ENCODE data around the gene RUNX1. TPM values are rescaled to one million over a fixed set of nuclear protein-coding genes. Genes with fewer than 3 reads are reported as not detected.
A peak's percentile ranks its signal among the peaks of the same experiment; 100 is the strongest.
"Not testable (repeated sequence)": the region's sequence is repeated elsewhere in the genome, so short reads cannot be mapped to it uniquely, and the experiment has no call there.

Gene RUNX1
- total RNA-seq, 1 donor from 2014 or later = 23.9 TPM

DNA sequence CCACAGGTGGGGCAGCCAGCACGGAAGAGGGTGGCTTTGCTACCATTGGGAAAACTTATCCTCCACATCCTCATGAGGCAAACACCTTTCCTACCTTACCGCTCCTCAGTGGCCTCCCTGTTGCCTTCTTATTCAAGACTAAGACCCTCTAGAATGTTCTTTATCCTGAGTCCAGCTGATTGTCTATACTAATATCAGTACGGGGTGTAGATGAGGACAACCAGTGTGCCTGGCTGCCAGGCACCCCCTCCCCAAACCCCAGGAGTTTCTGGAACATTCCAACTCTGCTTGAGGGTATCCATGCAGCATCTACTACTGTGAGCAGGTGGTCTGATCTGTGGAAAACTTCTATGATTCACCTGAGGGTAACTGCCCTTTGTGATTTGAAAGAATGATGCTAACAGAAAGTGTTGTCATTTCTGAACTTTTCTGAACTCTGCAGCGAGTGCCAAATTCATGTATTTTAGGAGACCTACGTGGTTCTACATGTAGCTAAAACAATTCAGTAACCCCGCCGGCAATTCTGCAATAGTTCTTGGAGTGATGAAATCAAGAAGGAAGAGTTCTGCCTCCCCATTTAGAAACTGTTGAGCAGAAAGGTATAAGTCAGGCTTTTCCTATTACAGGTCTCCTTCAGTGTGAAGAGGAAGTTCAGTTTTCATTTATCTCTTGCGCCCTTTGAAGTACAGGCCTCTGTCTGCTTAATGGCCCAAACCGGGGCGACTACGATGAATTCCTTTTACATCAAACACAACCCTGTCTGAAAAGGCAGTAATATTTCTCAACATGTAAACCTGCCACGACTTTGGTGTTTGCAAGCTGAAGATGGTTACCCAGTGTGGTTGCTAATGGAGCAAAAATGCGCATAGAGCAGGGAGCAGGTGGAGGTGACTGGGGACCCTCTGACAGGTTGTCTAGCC is 80.4 kb downstream of the RUNX1 start:
- Mint-ChIP-seq H3K4me1 (ENCODE audit: unreplicated experiment) (peaks cover 19% of the 10 kb centered on the region), H3K9me3 (ENCODE audit: unreplicated experiment) (no peaks in the 10 kb centered on the region), H3K27ac (ENCODE audit: unreplicated experiment) (no peak overlapping the region), H3K4me3 (ENCODE audit: unreplicated experiment) (no peak overlapping the region), H3K27me3 (ENCODE audit: unreplicated experiment) (no peaks in the 10 kb centered on the region), H3K36me3 (ENCODE audit: unreplicated experiment) (no peaks in the 10 kb centered on the region)
- TF ChIP-seq, protein P1, sequence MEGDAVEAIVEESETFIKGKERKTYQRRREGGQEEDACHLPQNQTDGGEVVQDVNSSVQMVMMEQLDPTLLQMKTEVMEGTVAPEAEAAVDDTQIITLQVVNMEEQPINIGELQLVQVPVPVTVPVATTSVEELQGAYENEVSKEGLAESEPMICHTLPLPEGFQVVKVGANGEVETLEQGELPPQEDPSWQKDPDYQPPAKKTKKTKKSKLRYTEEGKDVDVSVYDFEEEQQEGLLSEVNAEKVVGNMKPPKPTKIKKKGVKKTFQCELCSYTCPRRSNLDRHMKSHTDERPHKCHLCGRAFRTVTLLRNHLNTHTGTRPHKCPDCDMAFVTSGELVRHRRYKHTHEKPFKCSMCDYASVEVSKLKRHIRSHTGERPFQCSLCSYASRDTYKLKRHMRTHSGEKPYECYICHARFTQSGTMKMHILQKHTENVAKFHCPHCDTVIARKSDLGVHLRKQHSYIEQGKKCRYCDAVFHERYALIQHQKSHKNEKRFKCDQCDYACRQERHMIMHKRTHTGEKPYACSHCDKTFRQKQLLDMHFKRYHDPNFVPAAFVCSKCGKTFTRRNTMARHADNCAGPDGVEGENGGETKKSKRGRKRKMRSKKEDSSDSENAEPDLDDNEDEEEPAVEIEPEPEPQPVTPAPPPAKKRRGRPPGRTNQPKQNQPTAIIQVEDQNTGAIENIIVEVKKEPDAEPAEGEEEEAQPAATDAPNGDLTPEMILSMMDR (IDR thresholded peaks at IDR 0.05) = no peak
- DNase-seq (ENCODE audit: extremely low spot score, unreplicated experiment) = no peak

DNA sequence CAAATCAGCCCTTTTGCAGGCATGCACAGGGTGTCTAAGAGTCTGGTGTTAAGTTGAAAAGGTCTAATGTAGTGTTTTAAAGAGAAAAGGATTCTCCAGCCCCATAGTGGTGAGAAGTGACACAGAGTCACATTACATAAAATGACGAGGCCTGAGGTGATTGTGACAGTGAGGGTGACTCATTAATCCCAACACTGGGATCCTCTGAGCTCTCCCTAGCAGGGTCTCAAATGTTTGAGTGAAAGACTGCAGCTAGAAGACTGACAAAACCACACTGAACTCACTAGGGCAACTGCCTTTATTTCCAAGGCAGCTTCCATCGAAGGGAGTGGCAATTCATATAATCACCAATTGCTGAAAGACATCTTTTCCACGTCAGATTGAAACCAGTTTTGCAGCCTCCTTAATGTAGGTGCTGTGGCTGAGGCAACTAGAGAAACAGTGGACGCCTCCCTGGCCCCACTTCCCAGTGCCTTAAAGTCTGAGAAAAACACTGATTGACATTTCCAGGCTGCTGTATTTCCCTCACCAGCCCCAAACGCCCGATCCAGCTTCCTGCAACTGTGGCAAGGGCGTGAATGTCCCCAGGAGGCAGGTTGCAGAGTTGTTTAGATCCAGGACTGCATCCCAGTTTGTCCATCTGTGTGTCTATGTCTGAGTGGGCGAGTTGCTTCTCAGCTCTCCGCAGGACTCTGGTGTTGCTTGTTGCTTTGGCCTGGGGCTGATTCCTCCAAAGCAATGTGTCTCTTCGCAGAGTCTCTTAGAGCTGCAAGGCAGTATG is 81.4 kb downstream of the RUNX1 start:
- no peaks in the 10 kb centered on the region for H3K9me3 Mint-ChIP-seq (ENCODE audit: unreplicated experiment)
- TF ChIP-seq, protein P1 (IDR thresholded peaks at IDR 0.05) = no peak
- H3K27ac Mint-ChIP-seq (ENCODE audit: unreplicated experiment) = no peak overlapping the region
- no peaks in the 10 kb centered on the region for H3K27me3 Mint-ChIP-seq (ENCODE audit: unreplicated experiment)
- no peaks in the 10 kb centered on the region for H3K36me3 Mint-ChIP-seq (ENCODE audit: unreplicated experiment)
- DNase-seq (ENCODE audit: extremely low spot score, unreplicated experiment) = no peak
- H3K4me3 Mint-ChIP-seq (ENCODE audit: unreplicated experiment) = no peak overlapping the region
- peaks cover 19% of the 10 kb centered on the region for H3K4me1 Mint-ChIP-seq (ENCODE audit: unreplicated experiment)

DNA sequence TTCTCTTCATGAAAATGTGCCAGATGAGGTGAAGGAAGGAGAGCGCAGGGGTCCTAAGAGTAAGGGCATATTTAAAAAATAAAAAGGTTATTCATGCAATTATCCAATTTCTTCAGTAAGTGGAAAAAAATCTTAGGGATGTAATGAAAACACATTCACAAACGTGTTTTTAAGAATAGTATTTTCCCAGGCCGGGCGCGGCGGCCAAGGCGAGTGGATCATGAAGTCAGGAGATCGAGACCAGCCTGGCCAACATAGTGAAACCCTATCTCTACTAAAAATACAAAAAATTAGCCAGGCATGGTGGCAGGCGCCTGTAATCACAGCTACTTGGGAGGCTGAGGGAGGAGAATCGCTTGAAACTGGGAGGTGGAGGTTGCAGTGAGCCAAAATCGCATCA is 82.2 kb downstream of the RUNX1 start:
- not testable (repeated sequence) for H3K36me3 Mint-ChIP-seq (ENCODE audit: unreplicated experiment); DNase-seq (ENCODE audit: extremely low spot score, unreplicated experiment); H3K9me3 Mint-ChIP-seq (ENCODE audit: unreplicated experiment); H3K4me3 Mint-ChIP-seq (ENCODE audit: unreplicated experiment); H3K27me3 Mint-ChIP-seq (ENCODE audit: unreplicated experiment); H3K27ac Mint-ChIP-seq (ENCODE audit: unreplicated experiment)
- peaks cover 25% of the 10 kb centered on the region for H3K4me1 Mint-ChIP-seq (ENCODE audit: unreplicated experiment)

DNA sequence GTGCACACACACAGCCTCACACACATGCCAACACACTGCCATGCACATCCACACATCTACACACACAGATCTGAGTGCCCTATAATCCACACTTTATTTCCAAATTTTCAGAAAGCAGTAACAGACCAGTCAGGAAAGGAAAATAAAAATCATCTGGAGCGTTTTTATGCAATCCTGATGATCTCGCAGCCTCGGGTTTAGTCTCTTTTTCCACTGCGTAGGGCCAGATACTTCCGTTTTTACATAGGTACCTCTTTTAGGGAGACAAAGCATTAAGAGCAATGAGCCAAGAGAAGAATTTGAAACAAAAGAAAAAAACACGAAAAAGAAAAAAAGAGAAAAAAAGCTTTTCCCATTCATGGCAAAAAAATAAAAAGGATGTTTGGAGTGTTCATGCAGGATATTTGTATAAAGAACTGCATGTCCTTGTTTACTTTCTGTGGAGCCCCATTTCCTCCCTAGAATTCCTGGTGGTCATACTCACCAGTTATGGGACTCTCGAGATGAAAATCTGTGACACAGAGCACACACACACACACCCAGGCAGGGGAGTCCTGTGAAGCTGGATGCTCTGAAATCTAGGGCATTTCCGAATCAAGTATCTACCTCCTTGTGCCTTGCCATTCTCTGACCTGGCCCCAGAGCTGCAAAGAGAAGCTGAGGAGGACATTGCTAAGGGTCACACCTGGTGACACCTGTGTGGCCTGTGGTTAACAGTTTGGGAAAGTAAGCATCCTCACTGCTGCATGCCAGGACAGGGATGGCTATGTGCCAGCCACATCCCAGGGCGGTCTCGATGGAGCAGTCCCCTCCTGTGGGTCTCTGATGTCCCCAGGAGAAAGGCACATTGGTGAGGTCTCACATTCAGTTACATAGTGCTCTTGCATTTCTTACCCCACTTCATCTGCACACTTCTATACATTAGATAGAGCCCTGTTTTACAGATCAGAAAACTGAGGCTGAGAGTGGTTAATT is 83.6 kb downstream of the RUNX1 start:
- H3K27me3 Mint-ChIP-seq (ENCODE audit: unreplicated experiment) = no peaks in the 10 kb centered on the region
- no peaks in the 10 kb centered on the region for H3K36me3 Mint-ChIP-seq (ENCODE audit: unreplicated experiment)
- H3K9me3 Mint-ChIP-seq (ENCODE audit: unreplicated experiment) = no peaks in the 10 kb centered on the region
- DNase-seq (ENCODE audit: extremely low spot score, unreplicated experiment) = no peak
- TF ChIP-seq, protein P1 (IDR thresholded peaks at IDR 0.05) = no peak
- peak overlapping the region; percentile 0 for H3K4me3 Mint-ChIP-seq (ENCODE audit: unreplicated experiment)
- H3K27ac Mint-ChIP-seq (ENCODE audit: unreplicated experiment) = no peak overlapping the region
- H3K4me1 Mint-ChIP-seq (ENCODE audit: unreplicated experiment) = peaks cover 25% of the 10 kb centered on the region

DNA sequence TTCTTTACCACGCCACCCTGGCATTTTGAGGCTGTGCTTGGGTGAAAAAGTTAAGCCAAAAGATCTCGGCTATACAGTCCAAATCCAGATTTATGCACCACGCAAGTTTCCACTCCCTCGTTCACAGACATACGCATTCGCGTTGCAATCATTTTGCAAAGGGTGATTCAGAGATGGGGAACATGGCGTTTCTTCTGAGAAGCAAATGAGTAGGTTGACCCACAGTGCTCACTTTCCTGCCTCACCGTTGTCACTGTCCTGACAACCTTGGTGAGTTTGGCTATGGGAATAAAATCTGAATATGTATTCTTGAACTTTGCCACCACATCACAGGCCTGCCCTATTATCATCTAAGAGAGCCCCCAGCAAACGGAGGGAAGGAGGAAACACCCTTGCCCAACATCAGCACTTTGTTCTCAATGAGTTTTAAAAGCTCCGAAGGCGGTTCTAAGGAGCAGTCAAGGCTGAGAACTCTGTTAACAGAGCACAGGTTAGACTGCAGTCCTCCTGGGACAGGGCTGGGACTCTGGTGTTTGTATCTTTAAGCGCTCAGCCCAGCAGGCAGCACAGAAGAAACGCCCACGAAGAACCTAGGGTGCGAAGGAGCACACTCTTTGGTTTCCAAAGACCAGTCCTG is 86.4 kb downstream of the RUNX1 start:
- Mint-ChIP-seq H3K4me1 (ENCODE audit: unreplicated experiment) (peaks cover 25% of the 10 kb centered on the region), H3K27ac (ENCODE audit: unreplicated experiment) (no peak overlapping the region), H3K9me3 (ENCODE audit: unreplicated experiment) (no peaks in the 10 kb centered on the region), H3K36me3 (ENCODE audit: unreplicated experiment) (no peaks in the 10 kb centered on the region), H3K4me3 (ENCODE audit: unreplicated experiment) (no peak overlapping the region), H3K27me3 (ENCODE audit: unreplicated experiment) (no peaks in the 10 kb centered on the region)
- TF ChIP-seq, protein P1 (IDR thresholded peaks at IDR 0.05) = no peak
- no peak for DNase-seq (ENCODE audit: extremely low spot score, unreplicated experiment)

Data from osteocyte (in vitro differentiated cells).